Measurements from ENCODE around the gene HNRNPR.
A peak's percentile ranks its signal among the peaks of the same experiment; 100 is the strongest.

HNRNPR gene

DNA sequence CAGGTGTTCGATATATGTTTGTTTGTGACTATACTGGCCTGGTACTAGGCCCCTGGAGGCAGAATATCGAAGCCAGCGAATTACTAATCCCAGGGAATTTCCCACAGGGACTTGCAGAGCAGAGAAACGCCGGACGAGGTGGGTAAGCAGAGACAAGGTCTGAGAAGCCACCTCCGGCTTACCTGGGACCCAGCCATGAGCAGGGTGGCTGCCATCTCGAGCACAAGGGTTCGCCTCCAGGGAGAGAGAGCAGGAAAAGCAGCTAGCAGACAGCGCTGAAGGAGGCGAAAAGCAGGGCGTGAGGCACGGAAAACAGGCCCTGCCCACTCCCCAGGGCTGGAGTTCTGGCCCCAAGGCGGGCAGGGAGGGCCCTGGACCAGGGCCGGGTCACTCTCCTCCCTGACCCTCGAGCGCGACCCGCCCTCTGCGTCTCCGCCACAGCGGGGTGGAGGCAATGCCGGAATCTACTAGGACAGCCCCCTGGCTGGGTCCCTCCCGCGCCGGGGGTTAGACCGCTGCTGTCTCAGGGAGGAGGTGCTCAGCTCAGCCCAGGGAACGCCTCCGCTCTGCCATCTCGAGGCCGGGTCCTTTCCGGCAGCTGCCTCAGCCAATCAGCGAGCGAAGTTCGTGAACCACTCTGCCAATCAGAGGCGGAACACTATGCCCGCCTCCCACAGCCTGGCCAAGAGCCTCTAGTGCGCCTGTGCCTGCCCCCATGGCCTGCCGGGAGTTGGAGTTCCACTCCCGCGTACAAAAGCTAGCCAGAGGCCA lies 23.9 kb upstream of the HNRNPR start:
- TF ChIP-seq, protein P1, sequence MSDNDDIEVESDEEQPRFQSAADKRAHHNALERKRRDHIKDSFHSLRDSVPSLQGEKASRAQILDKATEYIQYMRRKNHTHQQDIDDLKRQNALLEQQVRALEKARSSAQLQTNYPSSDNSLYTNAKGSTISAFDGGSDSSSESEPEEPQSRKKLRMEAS (IDR thresholded peaks at IDR 0.05): peak; percentile 40; the same call in 1 of the 2 replicates
- peak; percentile 57; the same call in 1 of the 2 replicates for TF ChIP-seq TAF1 (IDR thresholded peaks at IDR 0.05; ENCODE audit: low read depth)
- TF ChIP-seq ZBTB7A (IDR thresholded peaks at IDR 0.05; ENCODE audit: low read depth): peak; percentile 84
- no peak; the same call in 1 of the 2 replicates for TF ChIP-seq YY1 (IDR thresholded peaks at IDR 0.05; ENCODE audit: low read depth)
- peak; percentile 11; the same call in 1 of the 2 replicates for TF ChIP-seq NFIC (IDR thresholded peaks at IDR 0.05)
- TF ChIP-seq TEAD4 (IDR thresholded peaks at IDR 0.05): no peak
- TF ChIP-seq EGR1 (IDR thresholded peaks at IDR 0.05): peak; percentile 21; the same call in 1 of the 2 replicates

DNA sequence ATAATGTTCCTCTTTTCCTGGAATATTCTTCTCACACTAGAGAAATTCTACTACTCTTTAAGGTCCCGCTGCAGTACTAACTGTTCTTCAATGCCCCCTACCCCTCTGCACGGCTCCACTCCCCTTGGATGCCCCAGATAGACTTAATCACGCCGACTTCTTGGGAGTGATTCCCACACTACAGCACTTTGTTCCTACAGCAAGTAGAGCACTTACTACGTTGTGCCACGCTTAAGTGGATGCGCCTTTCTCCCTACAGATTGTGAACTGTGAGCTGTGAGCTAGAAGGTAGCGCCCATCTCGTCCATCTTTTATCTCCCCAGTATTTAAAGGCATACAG lies 23.3 kb upstream of the HNRNPR start:
- TF ChIP-seq ZBTB7A (IDR thresholded peaks at IDR 0.05; ENCODE audit: low read depth): no peak
- TF ChIP-seq, protein P1 (IDR thresholded peaks at IDR 0.05): no peak
- TF ChIP-seq TAF1 (IDR thresholded peaks at IDR 0.05; ENCODE audit: low read depth): no peak
- TF ChIP-seq NFIC (IDR thresholded peaks at IDR 0.05): no peak
- TF ChIP-seq, protein P2, sequence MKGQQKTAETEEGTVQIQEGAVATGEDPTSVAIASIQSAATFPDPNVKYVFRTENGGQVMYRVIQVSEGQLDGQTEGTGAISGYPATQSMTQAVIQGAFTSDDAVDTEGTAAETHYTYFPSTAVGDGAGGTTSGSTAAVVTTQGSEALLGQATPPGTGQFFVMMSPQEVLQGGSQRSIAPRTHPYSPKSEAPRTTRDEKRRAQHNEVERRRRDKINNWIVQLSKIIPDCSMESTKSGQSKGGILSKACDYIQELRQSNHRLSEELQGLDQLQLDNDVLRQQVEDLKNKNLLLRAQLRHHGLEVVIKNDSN (IDR thresholded peaks at IDR 0.05): no peak
- no peak for TF ChIP-seq TCF12 (IDR thresholded peaks at IDR 0.05; ENCODE audit: low read depth)
- TF ChIP-seq TEAD4 (IDR thresholded peaks at IDR 0.05): no peak
- no peak for TF ChIP-seq YY1 (IDR thresholded peaks at IDR 0.05; ENCODE audit: low read depth)
- TF ChIP-seq CEBPB (IDR thresholded peaks at IDR 0.05): no peak
- TF ChIP-seq RAD21 (IDR thresholded peaks at IDR 0.05; ENCODE audit: low read depth): no peak
- no peak for TF ChIP-seq CREB1 (IDR thresholded peaks at IDR 0.05; ENCODE audit: low read depth)
- TF ChIP-seq, protein P3, sequence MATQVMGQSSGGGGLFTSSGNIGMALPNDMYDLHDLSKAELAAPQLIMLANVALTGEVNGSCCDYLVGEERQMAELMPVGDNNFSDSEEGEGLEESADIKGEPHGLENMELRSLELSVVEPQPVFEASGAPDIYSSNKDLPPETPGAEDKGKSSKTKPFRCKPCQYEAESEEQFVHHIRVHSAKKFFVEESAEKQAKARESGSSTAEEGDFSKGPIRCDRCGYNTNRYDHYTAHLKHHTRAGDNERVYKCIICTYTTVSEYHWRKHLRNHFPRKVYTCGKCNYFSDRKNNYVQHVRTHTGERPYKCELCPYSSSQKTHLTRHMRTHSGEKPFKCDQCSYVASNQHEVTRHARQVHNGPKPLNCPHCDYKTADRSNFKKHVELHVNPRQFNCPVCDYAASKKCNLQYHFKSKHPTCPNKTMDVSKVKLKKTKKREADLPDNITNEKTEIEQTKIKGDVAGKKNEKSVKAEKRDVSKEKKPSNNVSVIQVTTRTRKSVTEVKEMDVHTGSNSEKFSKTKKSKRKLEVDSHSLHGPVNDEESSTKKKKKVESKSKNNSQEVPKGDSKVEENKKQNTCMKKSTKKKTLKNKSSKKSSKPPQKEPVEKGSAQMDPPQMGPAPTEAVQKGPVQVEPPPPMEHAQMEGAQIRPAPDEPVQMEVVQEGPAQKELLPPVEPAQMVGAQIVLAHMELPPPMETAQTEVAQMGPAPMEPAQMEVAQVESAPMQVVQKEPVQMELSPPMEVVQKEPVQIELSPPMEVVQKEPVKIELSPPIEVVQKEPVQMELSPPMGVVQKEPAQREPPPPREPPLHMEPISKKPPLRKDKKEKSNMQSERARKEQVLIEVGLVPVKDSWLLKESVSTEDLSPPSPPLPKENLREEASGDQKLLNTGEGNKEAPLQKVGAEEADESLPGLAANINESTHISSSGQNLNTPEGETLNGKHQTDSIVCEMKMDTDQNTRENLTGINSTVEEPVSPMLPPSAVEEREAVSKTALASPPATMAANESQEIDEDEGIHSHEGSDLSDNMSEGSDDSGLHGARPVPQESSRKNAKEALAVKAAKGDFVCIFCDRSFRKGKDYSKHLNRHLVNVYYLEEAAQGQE (IDR thresholded peaks at IDR 0.05; ENCODE audit: low read depth): no peak
- no peak for TF ChIP-seq EP300 (IDR thresholded peaks at IDR 0.05; ENCODE audit: borderline replicate concordance)
- TF ChIP-seq FOXM1 (IDR thresholded peaks at IDR 0.05; ENCODE audit: borderline replicate concordance, low read depth): no peak
- no peak for TF ChIP-seq EGR1 (IDR thresholded peaks at IDR 0.05)

DNA sequence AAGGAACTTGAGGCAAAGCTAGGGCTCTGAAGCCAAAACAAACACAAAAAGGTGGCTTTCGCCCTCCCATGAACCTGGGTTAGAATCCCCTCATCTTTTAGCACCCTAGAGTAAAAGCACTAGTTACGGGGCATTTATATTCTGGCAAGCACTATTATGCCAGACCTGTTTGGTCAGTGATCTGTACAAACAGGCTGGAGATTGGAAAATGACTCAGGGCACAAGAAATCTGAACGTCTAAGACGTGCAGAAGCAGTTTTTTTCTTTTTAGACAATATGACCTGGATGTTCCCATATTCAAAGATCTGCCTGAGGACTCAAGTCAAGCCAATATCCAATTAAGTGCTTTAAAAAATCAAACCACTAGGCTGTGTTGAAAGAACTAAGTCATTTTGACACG lies 22.5 kb upstream of the HNRNPR start:
- TF ChIP-seq FOXM1 (IDR thresholded peaks at IDR 0.05; ENCODE audit: borderline replicate concordance, low read depth): no peak
- no peak for TF ChIP-seq RAD21 (IDR thresholded peaks at IDR 0.05; ENCODE audit: low read depth)
- no peak for TF ChIP-seq EGR1 (IDR thresholded peaks at IDR 0.05)
- TF ChIP-seq, protein P1 (IDR thresholded peaks at IDR 0.05): no peak

DNA sequence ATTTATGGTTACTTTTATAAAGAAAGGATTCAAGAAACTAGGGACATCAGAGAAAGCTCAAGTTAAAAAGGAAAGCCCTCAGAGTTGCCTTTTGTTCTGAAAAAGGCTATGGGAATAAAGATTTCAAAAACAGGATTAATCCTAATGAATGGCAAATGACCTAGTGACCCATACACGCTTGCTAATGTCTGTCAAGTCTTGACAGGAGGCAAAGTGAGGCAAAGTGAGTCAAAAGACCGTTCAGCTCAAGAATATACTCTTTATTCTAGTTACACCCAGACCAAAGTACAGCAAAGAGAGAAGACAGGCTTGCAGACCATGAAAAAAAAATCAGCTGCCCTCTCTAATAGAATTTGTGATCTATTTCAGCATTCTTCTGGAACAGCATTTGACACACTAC lies 22.1 kb upstream of the HNRNPR start:
- TF ChIP-seq, protein P2 (IDR thresholded peaks at IDR 0.05): no peak
- TF ChIP-seq, protein P1 (IDR thresholded peaks at IDR 0.05): no peak
- no peak for TF ChIP-seq TEAD4 (IDR thresholded peaks at IDR 0.05)

DNA sequence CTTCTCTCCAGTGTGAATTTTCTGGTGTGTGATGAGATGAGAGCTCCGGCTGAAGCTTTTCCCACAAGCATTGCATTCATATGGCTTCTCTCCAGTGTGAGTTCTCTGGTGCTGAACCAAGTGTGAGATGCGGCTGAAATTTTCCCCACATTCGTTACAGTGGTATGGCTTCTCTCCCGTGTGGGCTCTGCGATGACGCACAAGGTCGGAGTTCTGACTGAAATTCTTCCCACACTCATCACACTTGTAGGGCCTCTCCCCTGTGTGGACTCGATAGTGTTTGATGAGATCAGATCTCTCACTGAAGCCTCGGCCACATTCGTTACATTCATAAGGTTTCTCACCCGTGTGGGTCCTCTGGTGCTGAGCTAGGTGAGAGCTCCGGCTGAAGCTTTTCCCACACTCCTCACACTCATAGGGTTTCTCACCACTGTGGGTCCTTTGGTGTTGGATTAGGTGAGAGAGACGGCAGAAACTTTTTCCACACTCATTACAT lies 18.2 kb upstream of the HNRNPR start:
- TF ChIP-seq, protein P2 (IDR thresholded peaks at IDR 0.05): peak; percentile 39
- TF ChIP-seq FOXM1 (IDR thresholded peaks at IDR 0.05; ENCODE audit: borderline replicate concordance, low read depth) (no peak), TCF12 (IDR thresholded peaks at IDR 0.05; ENCODE audit: low read depth) (peak; percentile 55; the same call in 1 of the 2 replicates)

DNA sequence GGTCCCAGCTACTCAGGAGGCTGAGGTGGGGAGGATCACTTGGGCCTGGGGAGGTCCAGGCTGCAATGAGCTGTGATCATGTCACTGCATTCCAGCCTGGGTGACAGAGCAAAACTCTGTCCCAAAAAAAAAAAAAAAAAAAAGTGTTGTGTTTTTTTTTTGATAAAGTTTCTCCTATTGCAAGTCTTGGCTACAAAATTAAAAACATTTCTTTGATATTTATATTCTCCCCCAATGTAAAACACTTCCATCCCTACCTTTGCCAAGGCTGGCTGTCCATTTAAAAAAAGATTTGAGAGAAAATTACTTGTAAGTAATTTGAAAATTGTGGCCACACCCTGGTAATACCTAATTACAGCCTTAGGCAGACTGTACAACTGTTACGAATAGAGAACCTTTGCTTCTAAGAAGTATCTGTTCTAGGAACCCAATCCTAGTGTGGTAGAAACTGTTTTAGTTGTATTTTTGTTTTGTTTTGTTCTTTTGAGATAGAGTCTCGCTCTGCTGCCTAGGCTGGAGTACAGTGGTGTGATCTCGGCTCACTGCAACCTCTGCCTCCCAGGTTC lies 14.3 kb upstream of the HNRNPR start:
- TF ChIP-seq, protein P3 (IDR thresholded peaks at IDR 0.05; ENCODE audit: low read depth): no peak
- TF ChIP-seq CREB1 (IDR thresholded peaks at IDR 0.05; ENCODE audit: low read depth) (no peak), ZBTB7A (IDR thresholded peaks at IDR 0.05; ENCODE audit: low read depth) (no peak), RAD21 (IDR thresholded peaks at IDR 0.05; ENCODE audit: low read depth) (no peak), TAF1 (IDR thresholded peaks at IDR 0.05; ENCODE audit: low read depth) (no peak), FOXM1 (IDR thresholded peaks at IDR 0.05; ENCODE audit: borderline replicate concordance, low read depth) (no peak), TCF12 (IDR thresholded peaks at IDR 0.05; ENCODE audit: low read depth) (no peak), YY1 (IDR thresholded peaks at IDR 0.05; ENCODE audit: low read depth) (no peak), EGR1 (IDR thresholded peaks at IDR 0.05) (no peak), TEAD4 (IDR thresholded peaks at IDR 0.05) (no peak), EP300 (IDR thresholded peaks at IDR 0.05; ENCODE audit: borderline replicate concordance) (no peak), CEBPB (IDR thresholded peaks at IDR 0.05) (no peak), NFIC (IDR thresholded peaks at IDR 0.05) (no peak)
- TF ChIP-seq, protein P1 (IDR thresholded peaks at IDR 0.05): no peak
- TF ChIP-seq, protein P2 (IDR thresholded peaks at IDR 0.05): no peak

Measured in Ishikawa (cell line).